SJCRH30 (cell line): ENCODE results near the gene RAB7B. TPM values are rescaled to one million over a fixed set of nuclear protein-coding genes. Genes with fewer than 3 reads are reported as not detected.
A peak's percentile ranks its signal among the peaks of the same experiment; 100 is the strongest.
"Not testable (repeated sequence)": the region's sequence is repeated elsewhere in the genome, so short reads cannot be mapped to it uniquely, and the experiment has no call there.

ENCODE experiments used
- DNase-seq, 2 experiments: peaks; one replicate each; pipeline ENCODE4 v3.0.0-alpha.2; 2015 to 2020
- H3K27ac ChIP-seq: fragments of 250-450 bp; sonication (Bioruptor Pico); 2 replicates; pipeline ENCODE4 v1.5.1; 2020; ENCODE audit warnings: mild to moderate bottlenecking, moderate library complexity
- H3K27me3 ChIP-seq: fragments of 250-450 bp; sonication (Bioruptor Pico); 2 replicates; pipeline ENCODE4 v1.5.1; 2020; ENCODE audit warnings: mild to moderate bottlenecking, moderate library complexity
- H3K36me3 ChIP-seq: fragments of 250-450 bp; sonication (Bioruptor Pico); 2 replicates; pipeline ENCODE4 v1.5.1; 2020; ENCODE audit warnings: mild to moderate bottlenecking, moderate library complexity
- H3K4me1 ChIP-seq: fragments of 250-450 bp; sonication (Bioruptor Pico); 2 replicates; pipeline ENCODE4 v1.5.1; 2020; ENCODE audit warnings: mild to moderate bottlenecking, moderate library complexity
- H3K4me3 ChIP-seq: fragments of 250-450 bp; sonication (Bioruptor Pico); 2 replicates; pipeline ENCODE4 v1.5.1; 2020; ENCODE audit warnings: mild to moderate bottlenecking, moderate library complexity
- H3K9me3 ChIP-seq: fragments of 250-450 bp; sonication (Bioruptor Pico); replicated peaks from 2 replicates; pipeline ENCODE4 v1.5.1; 2020; ENCODE audit warnings: mild to moderate bottlenecking, moderate library complexity
- total RNA-seq: library from RNA; depleted of rRNA; stranded (reverse); fragments of >200 nt; shearing (Covaris generic); gene quantifications from 2 replicates; pipeline ENCODE4 v1.2.3, GENCODE V29; 2014

RAB7B gene
- total RNA-seq, 1 experiment from 2014 or later, result not detected

GRCh38 chr1:206012086-206012859 is 9.1 kb upstream of the RAB7B start:
- H3K27ac ChIP-seq, result no peak overlapping the region
- no peaks in the 10 kb centered on the region for H3K9me3 ChIP-seq
- peaks cover 10% of the 10 kb centered on the region; the same call in 1 of the 2 replicates for H3K27me3 ChIP-seq
- peak; percentile 63 for DNase-seq
- no peaks in the 10 kb centered on the region for H3K36me3 ChIP-seq
- no peak overlapping the region for H3K4me3 ChIP-seq
- H3K4me1 ChIP-seq, result no peaks in the 10 kb centered on the region

GRCh38 chr1:206011057-206011456 is 7.9 kb upstream of the RAB7B start:
- Histone ChIP-seq H3K27ac (no peak overlapping the region), H3K27me3 (peaks cover 10% of the 10 kb centered on the region; the same call in 1 of the 2 replicates), H3K4me1 (no peaks in the 10 kb centered on the region), H3K4me3 (no peak overlapping the region), H3K9me3 (no peaks in the 10 kb centered on the region), H3K36me3 (no peaks in the 10 kb centered on the region)
- no peak for DNase-seq

- peaks cover 10% of the 10 kb centered on the region; the same call in 1 of the 2 replicates for H3K27me3 ChIP-seq
- H3K9me3 ChIP-seq, result no peaks in the 10 kb centered on the region
- no peaks in the 10 kb centered on the region for H3K4me1 ChIP-seq
- DNase-seq, result no peak
- no peak overlapping the region for H3K4me3 ChIP-seq
- no peak overlapping the region for H3K27ac ChIP-seq
- no peaks in the 10 kb centered on the region for H3K36me3 ChIP-seq
These were observed 6.9 kb upstream of the RAB7B start for GRCh38 chr1:206010060-206010459.

- H3K4me3 ChIP-seq, result no peak overlapping the region
- no peaks in the 10 kb centered on the region for H3K9me3 ChIP-seq
- no peak for DNase-seq
These were observed 3.8 kb upstream of the RAB7B start for GRCh38 chr1:206006946-206007345.

GRCh38 chr1:206005778-206006180 is 2.6 kb upstream of the RAB7B start:
- no peaks in the 10 kb centered on the region for H3K4me1 ChIP-seq
- no peak overlapping the region for H3K27ac ChIP-seq
- 0 out of 2 replicates have a peak, but pooled peaks cover 4% of the 10 kb centered on the region for H3K27me3 ChIP-seq
- H3K9me3 ChIP-seq, result no peaks in the 10 kb centered on the region
- no peak for DNase-seq
- no peak overlapping the region for H3K4me3 ChIP-seq
- no peaks in the 10 kb centered on the region for H3K36me3 ChIP-seq

More at GRCh38 chr1:206006946-206007345, 3.8 kb upstream of the RAB7B start:
- Histone ChIP-seq H3K4me1 (no peaks in the 10 kb centered on the region), H3K27ac (no peak overlapping the region), H3K36me3 (no peaks in the 10 kb centered on the region), H3K27me3 (0 out of 2 replicates have a peak, but pooled peaks cover 4% of the 10 kb centered on the region)

- Histone ChIP-seq H3K9me3 (no peaks in the 10 kb centered on the region), H3K27me3 (0 out of 2 replicates have a peak, but pooled peaks cover 4% of the 10 kb centered on the region), H3K27ac (no peak overlapping the region), H3K36me3 (no peaks in the 10 kb centered on the region), H3K4me1 (no peaks in the 10 kb centered on the region), H3K4me3 (no peak overlapping the region)
- no peak for DNase-seq
These were observed 2.0 kb upstream of the RAB7B start for GRCh38 chr1:206005234-206005633.

- Histone ChIP-seq H3K36me3 (no peaks in the 10 kb centered on the region), H3K4me1 (no peaks in the 10 kb centered on the region), H3K27me3 (0 out of 2 replicates have a peak, but pooled peaks cover 4% of the 10 kb centered on the region), H3K9me3 (no peaks in the 10 kb centered on the region), H3K4me3 (no peak overlapping the region), H3K27ac (no peak overlapping the region)
- DNase-seq, result no peak
These were observed 1.6 kb upstream of the RAB7B start for GRCh38 chr1:206004826-206005225.

- Histone ChIP-seq H3K4me3 (no peak overlapping the region), H3K36me3 (no peaks in the 10 kb centered on the region), H3K9me3 (no peaks in the 10 kb centered on the region), H3K4me1 (no peaks in the 10 kb centered on the region), H3K27me3 (0 out of 2 replicates have a peak, but pooled peaks cover 4% of the 10 kb centered on the region), H3K27ac (no peak overlapping the region)
- DNase-seq, result no peak
These were observed 932 bp upstream of the RAB7B start for GRCh38 chr1:206003854-206004800.

- H3K27me3 ChIP-seq, result no peaks in the 10 kb centered on the region
- DNase-seq, result no peak
- H3K27ac ChIP-seq, result no peak overlapping the region
- H3K36me3 ChIP-seq, result no peaks in the 10 kb centered on the region
- H3K9me3 ChIP-seq, result no peaks in the 10 kb centered on the region
- H3K4me3 ChIP-seq, result no peak overlapping the region
- no peaks in the 10 kb centered on the region for H3K4me1 ChIP-seq
These were observed 1.0 kb downstream of the RAB7B start for GRCh38 chr1:206002160-206002559.

GRCh38 chr1:206001476-206001888 is 1.7 kb downstream of the RAB7B start:
- H3K4me3 ChIP-seq, result no peak overlapping the region
- DNase-seq, result no peak
- H3K27ac ChIP-seq, result no peak overlapping the region
- H3K27me3 ChIP-seq, result no peaks in the 10 kb centered on the region
- no peaks in the 10 kb centered on the region for H3K36me3 ChIP-seq
- no peaks in the 10 kb centered on the region for H3K9me3 ChIP-seq
- no peaks in the 10 kb centered on the region for H3K4me1 ChIP-seq

GRCh38 chr1:206000641-206001339 is 2.4 kb downstream of the RAB7B start:
- no peaks in the 10 kb centered on the region for H3K9me3 ChIP-seq
- no peaks in the 10 kb centered on the region for H3K36me3 ChIP-seq
- no peak overlapping the region for H3K4me3 ChIP-seq
- no peaks in the 10 kb centered on the region for H3K27me3 ChIP-seq
- H3K4me1 ChIP-seq, result no peaks in the 10 kb centered on the region
- no peak overlapping the region for H3K27ac ChIP-seq
- DNase-seq, result no peak

- Histone ChIP-seq H3K4me1 (no peaks in the 10 kb centered on the region), H3K9me3 (no peaks in the 10 kb centered on the region), H3K27ac (no peak overlapping the region), H3K27me3 (no peaks in the 10 kb centered on the region), H3K4me3 (no peak overlapping the region), H3K36me3 (no peaks in the 10 kb centered on the region)
- DNase-seq, result no peak
These were observed 4.5 kb downstream of the RAB7B start for GRCh38 chr1:205998457-205999241.

- not testable (repeated sequence) for H3K27ac ChIP-seq, H3K4me1 ChIP-seq, H3K4me3 ChIP-seq, H3K9me3 ChIP-seq, H3K27me3 ChIP-seq, DNase-seq, H3K36me3 ChIP-seq
These were observed 6.6 kb downstream of the RAB7B start for GRCh38 chr1:205996641-205997040.

- Histone ChIP-seq H3K27me3 (no peaks in the 10 kb centered on the region), H3K4me1 (no peaks in the 10 kb centered on the region), H3K27ac (no peak overlapping the region), H3K9me3 (no peaks in the 10 kb centered on the region), H3K36me3 (no peaks in the 10 kb centered on the region), H3K4me3 (no peak overlapping the region)
- peak in 1 of 2 experiments; percentile 54 for DNase-seq
These were observed 8.8 kb downstream of the RAB7B start for GRCh38 chr1:205994346-205994745.
